MM.1S (cell line): ENCODE data around the gene ARV1.

ENCODE experiments used
- DNase-seq: peaks from one replicate; pipeline ENCODE4 v3.0.0-alpha.2; 2015
- H2AFZ ChIP-seq: fragments of 300-600 bp; sonication (generic); 2 replicates; pipeline ENCODE4 v1.6.0; 2016; ENCODE audit warnings: antibody characterized with exemption, low read length
- H3F3A ChIP-seq: fragments of 300-600 bp; sonication (generic); 2 replicates; pipeline ENCODE4 v1.6.1; 2016; ENCODE audit warnings: mild to moderate bottlenecking, antibody characterized with exemption, low read length, moderate library complexity, mixed read lengths; ENCODE audit not compliant: insufficient read depth
- H3K27ac ChIP-seq: fragments of 300-600 bp; sonication (generic); 2 replicates; pipeline ENCODE4 v1.5.1; 2016; ENCODE audit warnings: mild to moderate bottlenecking, low read length
- H3K27me3 ChIP-seq: fragments of 300-600 bp; sonication (generic); replicated peaks from 2 replicates; pipeline ENCODE4 v1.6.0; 2016; ENCODE audit warnings: low read length; ENCODE audit not compliant: insufficient read depth
- H3K36me3 ChIP-seq: fragments of 300-600 bp; sonication (generic); replicated peaks from 2 replicates; pipeline ENCODE4 v1.6.1; 2016; ENCODE audit warnings: mild to moderate bottlenecking, low read length, mixed read lengths; ENCODE audit not compliant: insufficient read depth
- H3K4me1 ChIP-seq: fragments of 300-600 bp; sonication (generic); 2 replicates; pipeline ENCODE4 v1.6.1; 2016; ENCODE audit warnings: low read length, mixed read lengths
- H3K4me2 ChIP-seq: fragments of 300-600 bp; sonication (generic); 2 replicates; pipeline ENCODE4 v1.6.0; 2016; ENCODE audit warnings: low read depth, low read length
- H3K4me3 ChIP-seq: fragments of 300-600 bp; sonication (generic); 2 replicates; pipeline ENCODE4 v1.5.1; 2016; ENCODE audit warnings: low read length, mixed read lengths
- H3K79me2 ChIP-seq: fragments of 300-600 bp; sonication (generic); 2 replicates; pipeline ENCODE4 v1.6.1; 2016; ENCODE audit warnings: mixed run types, low read length, mixed read lengths
- H3K9ac ChIP-seq: fragments of 300-600 bp; sonication (generic); 2 replicates; pipeline ENCODE4 v1.6.1; 2016; ENCODE audit warnings: low read length, mixed read lengths
- H3K9me2 ChIP-seq: fragments of 300-600 bp; sonication (generic); replicated peaks from 2 replicates; pipeline ENCODE4 v1.6.1; 2016; ENCODE audit warnings: mild to moderate bottlenecking, low read length, mixed read lengths; ENCODE audit not compliant: insufficient read depth
- H3K9me3 ChIP-seq: fragments of 300-600 bp; sonication (generic); replicated peaks from 2 replicates; pipeline ENCODE4 v1.6.1; 2016; ENCODE audit warnings: mild to moderate bottlenecking, low read length, mixed read lengths; ENCODE audit not compliant: insufficient read depth
- H4K20me1 ChIP-seq: fragments of 300-600 bp; sonication (generic); 2 replicates; pipeline ENCODE4 v1.6.1; 2016; ENCODE audit warnings: mild to moderate bottlenecking, low read length, moderate library complexity, mixed read lengths; ENCODE audit not compliant: insufficient read depth
- EZH2 ChIP-seq: fragments of 300-600 bp; sonication (generic); optimal IDR thresholded peaks from 2 replicates; pipeline ENCODE3; 2017; ENCODE audit warnings: low read depth, mild to moderate bottlenecking, antibody characterized with exemption, low read length, mixed read lengths
- EZH2phosphoT487 ChIP-seq: fragments of 300-600 bp; sonication (generic); IDR thresholded peaks from 2 replicates; pipeline ENCODE4 v1.6.1; 2018; ENCODE audit warnings: antibody characterized with exemption, low read length
- TF ChIP-seq, protein P1 (sequence below): fragments of 300-600 bp; sonication (generic); IDR thresholded peaks from 2 replicates; pipeline ENCODE4 v1.5.1; 2016; ENCODE audit warnings: antibody characterized with exemption, low read length, mixed read lengths

Gene ARV1

DNA sequence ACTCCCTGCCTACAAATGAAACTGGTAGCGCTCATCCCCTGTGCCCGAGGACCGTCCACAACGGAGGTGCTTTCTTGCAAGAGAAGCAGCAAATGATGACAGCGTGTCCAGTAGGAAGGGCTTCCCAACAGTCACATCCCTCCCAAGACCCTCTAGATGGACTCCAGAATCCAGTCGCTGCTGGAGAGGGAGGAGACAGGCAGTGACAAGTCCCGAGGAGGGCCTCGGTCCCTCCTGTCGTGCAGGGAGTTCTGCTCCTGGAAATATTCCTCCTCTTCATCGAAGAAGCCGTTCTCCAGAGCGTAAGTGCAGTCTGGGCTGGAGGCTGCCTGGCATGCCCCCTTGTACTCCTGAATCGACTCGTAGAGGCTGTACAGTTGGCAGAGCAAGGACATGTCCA, 40.8 kb downstream of the ARV1 start:
- no peak overlapping the region for H3K27ac ChIP-seq
- H3F3A ChIP-seq, result no peaks in the 10 kb centered on the region
- H3K36me3 ChIP-seq, result no peaks in the 10 kb centered on the region
- no peak for TF ChIP-seq EZH2phosphoT487
- TF ChIP-seq, protein P1, sequence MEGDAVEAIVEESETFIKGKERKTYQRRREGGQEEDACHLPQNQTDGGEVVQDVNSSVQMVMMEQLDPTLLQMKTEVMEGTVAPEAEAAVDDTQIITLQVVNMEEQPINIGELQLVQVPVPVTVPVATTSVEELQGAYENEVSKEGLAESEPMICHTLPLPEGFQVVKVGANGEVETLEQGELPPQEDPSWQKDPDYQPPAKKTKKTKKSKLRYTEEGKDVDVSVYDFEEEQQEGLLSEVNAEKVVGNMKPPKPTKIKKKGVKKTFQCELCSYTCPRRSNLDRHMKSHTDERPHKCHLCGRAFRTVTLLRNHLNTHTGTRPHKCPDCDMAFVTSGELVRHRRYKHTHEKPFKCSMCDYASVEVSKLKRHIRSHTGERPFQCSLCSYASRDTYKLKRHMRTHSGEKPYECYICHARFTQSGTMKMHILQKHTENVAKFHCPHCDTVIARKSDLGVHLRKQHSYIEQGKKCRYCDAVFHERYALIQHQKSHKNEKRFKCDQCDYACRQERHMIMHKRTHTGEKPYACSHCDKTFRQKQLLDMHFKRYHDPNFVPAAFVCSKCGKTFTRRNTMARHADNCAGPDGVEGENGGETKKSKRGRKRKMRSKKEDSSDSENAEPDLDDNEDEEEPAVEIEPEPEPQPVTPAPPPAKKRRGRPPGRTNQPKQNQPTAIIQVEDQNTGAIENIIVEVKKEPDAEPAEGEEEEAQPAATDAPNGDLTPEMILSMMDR, result no peak
- no peak for TF ChIP-seq EZH2
- H2AFZ ChIP-seq, result no peak overlapping the region
- no peaks in the 10 kb centered on the region for H3K4me1 ChIP-seq
- no peaks in the 10 kb centered on the region for H3K27me3 ChIP-seq
- H4K20me1 ChIP-seq, result no peaks in the 10 kb centered on the region
- no peaks in the 10 kb centered on the region for H3K9me3 ChIP-seq
- no peaks in the 10 kb centered on the region for H3K9me2 ChIP-seq
- H3K79me2 ChIP-seq, result no peaks in the 10 kb centered on the region
- H3K4me3 ChIP-seq, result no peak overlapping the region
- no peak overlapping the region for H3K4me2 ChIP-seq
- peak; percentile 3 for DNase-seq
- no peak overlapping the region for H3K9ac ChIP-seq

DNA sequence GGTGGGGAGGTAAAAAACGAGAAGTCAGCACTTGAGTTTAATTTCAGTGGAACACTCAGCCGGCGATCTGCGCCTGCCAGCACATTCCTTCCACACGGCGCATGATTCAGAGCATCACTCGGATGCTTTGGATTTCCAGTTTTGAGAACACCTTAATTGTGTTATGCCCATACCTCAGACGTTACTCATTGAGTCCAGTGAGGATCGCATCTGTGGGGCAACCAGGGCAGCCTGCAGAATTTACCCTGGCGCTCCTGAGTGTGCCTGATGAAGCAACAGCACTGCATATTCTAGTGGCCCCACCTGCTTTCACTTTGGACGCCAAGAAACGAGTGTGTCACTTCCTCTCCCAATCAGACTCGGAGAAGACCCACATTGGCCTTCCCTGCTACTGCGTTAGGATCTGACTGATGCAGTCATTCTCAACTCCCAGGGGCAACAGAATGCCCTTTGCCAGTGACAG, 41.3 kb downstream of the ARV1 start:
- H3K79me2 ChIP-seq, result no peaks in the 10 kb centered on the region
- no peaks in the 10 kb centered on the region for H4K20me1 ChIP-seq
- H3K4me2 ChIP-seq, result no peak overlapping the region
- no peak overlapping the region for H2AFZ ChIP-seq
- no peaks in the 10 kb centered on the region for H3K27me3 ChIP-seq
- H3K27ac ChIP-seq, result no peak overlapping the region
- no peak overlapping the region for H3K4me3 ChIP-seq
- H3K9ac ChIP-seq, result no peak overlapping the region
- H3K36me3 ChIP-seq, result no peaks in the 10 kb centered on the region
- H3K9me3 ChIP-seq, result no peaks in the 10 kb centered on the region
- no peaks in the 10 kb centered on the region for H3F3A ChIP-seq
- no peaks in the 10 kb centered on the region for H3K4me1 ChIP-seq
- TF ChIP-seq EZH2phosphoT487 (no peak), EZH2 (no peak)
- TF ChIP-seq, protein P1, result no peak
- H3K9me2 ChIP-seq, result no peaks in the 10 kb centered on the region
- peak; percentile 5 for DNase-seq

DNA sequence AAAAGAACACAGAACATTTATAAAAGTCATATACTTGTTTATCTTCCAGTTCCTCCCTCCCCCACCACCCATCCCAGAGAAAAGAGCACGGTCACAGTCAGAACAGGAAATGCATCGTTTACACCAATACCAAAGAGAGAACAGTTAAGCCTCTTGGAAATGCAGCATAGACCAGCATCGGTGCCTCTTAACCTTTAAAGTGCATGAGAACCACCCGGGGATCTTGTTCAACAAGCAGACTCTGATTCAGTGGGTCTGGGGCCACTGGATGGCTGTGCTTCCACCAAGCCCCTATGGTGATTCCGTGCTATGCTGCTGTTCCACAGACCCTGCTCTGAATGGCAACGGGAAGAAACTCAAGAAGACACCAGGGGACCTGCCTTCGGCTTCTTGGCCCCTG, 41.9 kb downstream of the ARV1 start:
- Histone ChIP-seq H4K20me1 (no peaks in the 10 kb centered on the region), H3K9me3 (no peaks in the 10 kb centered on the region), H3K4me2 (no peak overlapping the region)

More for the DNA sequence above, 41.9 kb downstream of the ARV1 start:
- H3K4me1 ChIP-seq, result no peaks in the 10 kb centered on the region
- H2AFZ ChIP-seq, result no peak overlapping the region
- no peaks in the 10 kb centered on the region for H3K27me3 ChIP-seq
- no peak overlapping the region for H3K9ac ChIP-seq
- no peak for DNase-seq
- no peaks in the 10 kb centered on the region for H3K79me2 ChIP-seq
- no peaks in the 10 kb centered on the region for H3K36me3 ChIP-seq
- no peaks in the 10 kb centered on the region for H3F3A ChIP-seq
- H3K4me3 ChIP-seq, result no peak overlapping the region
- no peaks in the 10 kb centered on the region for H3K9me2 ChIP-seq
- no peak overlapping the region for H3K27ac ChIP-seq
- TF ChIP-seq EZH2phosphoT487 (no peak), EZH2 (no peak)
- TF ChIP-seq, protein P1, result no peak
